ENCODE results near the gene PLA2G4E. TPM values are rescaled to one million over a fixed set of nuclear protein-coding genes. Genes with fewer than 3 reads are reported as not detected.

The PLA2G4E gene
- polyA plus RNA-seq, 3 donors = not detected

GRCh38 chr15:41935566-41936020 is 85.2 kb downstream of the PLA2G4E start:
- 68 to 81% (median 70%) methylated on average over 5 of the region's 5 CpGs for WGBS, 3 donors
- H3K27ac ChIP-seq (ENCODE audit: low read depth, low read length) = peak overlapping the region; percentile 9

GRCh38 chr15:41934843-41935242 is 86.0 kb downstream of the PLA2G4E start:
- H3K27ac ChIP-seq (ENCODE audit: low read depth, low read length) = peak overlapping the region; percentile 31
- WGBS, 3 donors = 45 to 74% (median 55%) methylated on average over 4 of the region's 4 CpGs

GRCh38 chr15:41933771-41934170 is 87.1 kb downstream of the PLA2G4E start:
- 53 to 70% (median 60%) methylated on average over 10 of the region's 10 CpGs for WGBS, 3 donors
- no peak overlapping the region for H3K27ac ChIP-seq (ENCODE audit: low read depth, low read length)

- 47 to 79% (median 78%) methylated on average over 7 of the region's 7 CpGs for WGBS, 3 donors
- no peak overlapping the region for H3K27ac ChIP-seq (ENCODE audit: low read depth, low read length)
These were observed 87.5 kb downstream of the PLA2G4E start for GRCh38 chr15:41933326-41933725.

- WGBS, 3 donors = 66 to 74% (median 71%) methylated on average over 16 of the region's 16 CpGs
- H3K27ac ChIP-seq (ENCODE audit: low read depth, low read length) = no peak overlapping the region
These were observed 88.1 kb downstream of the PLA2G4E start for GRCh38 chr15:41932511-41933289.

GRCh38 chr15:41932101-41932500 is 88.7 kb downstream of the PLA2G4E start:
- H3K27ac ChIP-seq (ENCODE audit: low read depth, low read length) = no peak overlapping the region
- WGBS, 3 donors = 95 to 96% (median 96%) methylated on average over 9 of the region's 9 CpGs

Other genes with a start within 250 kb of the PLA2G4E start
- 10 to 100 TPM in 1 of 3 donors, 1 to 10 TPM in 2; 4.0 to 15.1 (median 8.7) TPM for gene MAPKBP1, start 246.6 kb downstream of the PLA2G4E start, polyA plus RNA-seq
- gene JMJD7, start 192.9 kb downstream of the PLA2G4E start, polyA plus RNA-seq = 10 to 100 TPM in 2 of 3 donors, 1 to 10 TPM in 1; 8.5 to 15.5 (median 10.3) TPM
- 1 to 10 TPM; 6.3 to 9.6 (median 7.3) TPM for gene PLA2G4B, start 182.2 kb downstream of the PLA2G4E start, polyA plus RNA-seq
- 1 to 10 TPM in 2 of 3 donors, under 1 TPM in 1; 0.58 to 3.0 (median 1.9) TPM for gene SPTBN5, start 127.0 kb downstream of the PLA2G4E start, polyA plus RNA-seq
- 10 to 100 TPM in 2 of 3 donors, 1 to 10 TPM in 1; 5.5 to 23.6 (median 12.5) TPM for gene EHD4, start 48.5 kb downstream of the PLA2G4E start, polyA plus RNA-seq
- gene PLA2G4D, start 73.5 kb upstream of the PLA2G4E start, polyA plus RNA-seq = under 1 TPM in 1 of 3 donors, not detected in 2; 0.34 TPM
- gene PLA2G4F, start 135.6 kb upstream of the PLA2G4E start, polyA plus RNA-seq = under 1 TPM in 2 of 3 donors, not detected in 1; 0.09 to 0.68 TPM
- 10 to 100 TPM; 20.6 to 37.3 (median 29.9) TPM for gene VPS39, start 187.3 kb upstream of the PLA2G4E start, polyA plus RNA-seq

All from adipose tissue (tissue), 3 donors.